NT2/D1 (cell line): ENCODE measurements around the gene COA1.
"Not testable (repeated sequence)": the region's sequence is repeated elsewhere in the genome, so short reads cannot be mapped to it uniquely, and the experiment has no call there.

Experiments used
- DNase-seq: peaks from one replicate; pipeline ENCODE4 v3.0.0-alpha.2; 2011; ENCODE audit warnings: low read depth, low spot score
- H3K27me3 ChIP-seq: 2 replicates; pipeline ENCODE4 v1.6.0; 2011; ENCODE audit warnings: mild to moderate bottlenecking; ENCODE audit not compliant: insufficient read length, insufficient read depth
- H3K36me3 ChIP-seq: 2 replicates; pipeline ENCODE4 v1.6.1; 2011; ENCODE audit warnings: mild to moderate bottlenecking, low read length, mixed read lengths; ENCODE audit not compliant: insufficient read depth, insufficient read length
- H3K4me1 ChIP-seq: 2 replicates; pipeline ENCODE4 v1.5.1; 2011; ENCODE audit not compliant: insufficient read depth, insufficient read length
- H3K4me3 ChIP-seq: 2 replicates; pipeline ENCODE4 v1.5.1; 2011; ENCODE audit warnings: low read depth; ENCODE audit not compliant: insufficient read length
- H3K9ac ChIP-seq: 2 replicates; pipeline ENCODE4 v1.6.0; 2011; ENCODE audit warnings: low read depth; ENCODE audit not compliant: insufficient read length
- H3K9me3 ChIP-seq: 2 replicates; pipeline ENCODE4 v1.5.1; 2011; ENCODE audit warnings: mild to moderate bottlenecking, low read length; ENCODE audit not compliant: insufficient read depth
- SUZ12 ChIP-seq: IDR thresholded peaks from 2 replicates; pipeline ENCODE4 v1.6.1; 2011; ENCODE audit not compliant: insufficient read length, insufficient read depth; ENCODE audit errors: extremely low read depth
- YY1 ChIP-seq: IDR thresholded peaks from 2 replicates; pipeline ENCODE4 v1.6.1; 2011; ENCODE audit not compliant: insufficient read length, insufficient read depth
- ZNF274 ChIP-seq: IDR thresholded peaks from 2 replicates; pipeline ENCODE4 v1.6.1; 2011; ENCODE audit warnings: mild to moderate bottlenecking, low read depth, low read length

COA1 gene

DNA sequence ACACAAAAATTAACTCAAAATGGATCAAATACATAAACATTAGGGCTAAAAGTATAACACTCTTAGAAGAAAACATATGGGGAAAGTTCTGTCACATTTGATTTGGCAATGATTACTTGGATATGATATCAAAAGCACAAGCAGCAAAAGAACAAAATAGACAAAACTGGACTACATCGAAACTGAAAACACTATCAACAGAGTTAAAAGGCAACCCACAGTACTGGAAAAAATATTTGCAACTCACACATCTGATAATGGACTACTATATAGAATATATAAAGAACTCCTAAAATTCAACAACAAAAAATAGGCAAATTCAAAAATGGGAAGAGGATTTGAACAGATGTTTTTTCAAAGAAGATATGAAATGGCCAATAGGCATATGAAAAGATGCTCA, 51.0 kb downstream of the COA1 start:
- no peaks in the 10 kb centered on the region for H3K27me3 ChIP-seq
- no peak overlapping the region for H3K9ac ChIP-seq
- H3K4me3 ChIP-seq, result no peak overlapping the region
- H3K4me1 ChIP-seq, result no peaks in the 10 kb centered on the region
- no peaks in the 10 kb centered on the region for H3K36me3 ChIP-seq
- no peaks in the 10 kb centered on the region for H3K9me3 ChIP-seq
- no peak for DNase-seq
- TF ChIP-seq SUZ12 (no peak), ZNF274 (no peak), YY1 (no peak)

DNA sequence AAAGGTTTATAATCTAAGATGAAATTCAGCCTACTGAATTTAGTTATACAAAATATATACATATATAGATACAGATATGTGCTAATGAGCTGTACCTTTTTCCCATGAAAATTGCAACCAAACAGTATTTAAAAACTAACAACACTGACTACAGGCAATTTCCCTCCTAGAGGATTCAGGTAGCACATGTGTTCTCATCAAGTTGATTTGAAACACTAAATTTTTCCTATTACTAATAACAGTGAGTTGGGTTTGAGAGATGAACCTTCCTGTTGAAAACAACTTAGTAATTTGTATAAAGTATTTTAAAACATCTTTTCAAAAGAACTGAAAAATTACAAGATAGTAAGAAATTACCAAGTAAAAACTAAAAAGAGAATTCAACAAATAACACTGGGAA, 51.5 kb downstream of the COA1 start:
- no peaks in the 10 kb centered on the region for H3K4me1 ChIP-seq
- TF ChIP-seq SUZ12, result no peak
- TF ChIP-seq ZNF274, result no peak
- TF ChIP-seq YY1, result no peak
- H3K9me3 ChIP-seq, result no peaks in the 10 kb centered on the region
- DNase-seq, result no peak
- H3K27me3 ChIP-seq, result no peaks in the 10 kb centered on the region
- no peak overlapping the region for H3K9ac ChIP-seq
- H3K4me3 ChIP-seq, result no peak overlapping the region
- no peaks in the 10 kb centered on the region for H3K36me3 ChIP-seq

DNA sequence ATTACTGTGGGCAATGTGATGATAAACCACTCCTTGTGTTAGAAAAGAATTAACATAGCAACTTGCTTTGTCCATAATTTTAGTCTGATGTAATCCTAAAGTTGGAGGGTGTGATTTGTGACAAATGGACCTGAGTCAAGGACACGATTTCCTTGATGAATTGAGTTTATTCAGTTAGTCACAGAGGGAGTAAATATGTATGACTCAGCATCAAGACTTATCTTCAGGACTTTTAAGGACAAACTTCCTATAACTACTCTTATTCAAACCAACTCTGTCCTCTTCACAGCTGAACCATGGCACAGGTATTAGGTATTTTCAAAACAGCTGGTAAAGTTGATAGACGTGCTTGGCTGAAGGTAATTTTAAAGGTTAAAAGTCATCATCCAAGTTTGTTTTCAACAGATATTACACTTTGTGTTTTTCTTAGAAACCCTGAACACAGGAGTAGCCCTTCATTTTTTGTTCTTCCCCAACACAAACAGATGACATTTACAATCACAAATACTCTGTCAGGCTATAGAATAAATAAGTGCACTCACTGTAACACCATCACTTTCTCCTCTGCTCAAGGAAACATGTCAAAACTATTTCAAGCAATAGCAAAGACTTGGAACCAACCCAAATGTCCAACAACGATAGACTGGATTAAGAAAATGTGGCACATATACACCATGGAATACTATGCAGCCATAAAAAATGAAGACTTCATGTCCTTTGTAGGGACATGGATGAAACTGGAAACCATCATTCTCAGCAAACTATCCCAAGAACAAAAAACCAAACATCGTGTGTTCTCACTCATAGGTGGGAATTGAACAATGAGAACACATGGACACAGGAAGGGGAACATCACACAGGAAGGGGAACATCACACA, 54.5 kb downstream of the COA1 start:
- no peaks in the 10 kb centered on the region for H3K36me3 ChIP-seq
- no peaks in the 10 kb centered on the region for H3K27me3 ChIP-seq
- no peak for DNase-seq
- 0 out of 2 replicates have a peak, but pooled peaks cover 3% of the 10 kb centered on the region for H3K9me3 ChIP-seq
- H3K4me3 ChIP-seq, result no peak overlapping the region
- TF ChIP-seq YY1 (no peak), ZNF274 (no peak), SUZ12 (no peak)
- H3K4me1 ChIP-seq, result no peaks in the 10 kb centered on the region
- no peak overlapping the region for H3K9ac ChIP-seq

- not testable (repeated sequence) for H3K36me3 ChIP-seq, H3K4me1 ChIP-seq, H3K9me3 ChIP-seq, H3K27me3 ChIP-seq, H3K4me3 ChIP-seq, H3K9ac ChIP-seq, DNase-seq
Observed at GRCh38 chr7:43673243-43673976, 55.9 kb downstream of the COA1 start.

DNA sequence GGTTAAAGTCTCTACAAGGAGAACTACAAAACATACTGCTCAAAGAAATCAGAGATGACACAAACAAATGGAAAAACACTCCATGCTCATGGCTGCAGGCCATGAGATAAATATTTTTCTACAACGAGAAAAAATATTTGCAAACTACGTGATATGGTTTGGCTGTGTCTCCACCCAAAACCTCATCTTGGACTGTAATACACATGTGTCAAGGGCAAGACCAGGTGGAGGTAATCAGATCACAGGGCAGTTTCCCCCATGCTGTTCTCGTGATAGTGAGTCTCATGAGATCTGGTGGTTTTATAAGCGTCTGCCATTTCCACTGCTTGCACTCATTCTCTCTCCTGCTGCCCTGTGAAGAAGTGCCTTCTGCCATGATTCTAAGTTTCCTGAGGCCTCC, 57.8 kb downstream of the COA1 start:
- Histone ChIP-seq H3K4me3 (no peak overlapping the region), H3K4me1 (no peaks in the 10 kb centered on the region), H3K9me3 (peaks cover 18% of the 10 kb centered on the region; the same call in 1 of the 2 replicates), H3K9ac (no peak overlapping the region), H3K36me3 (no peaks in the 10 kb centered on the region), H3K27me3 (no peaks in the 10 kb centered on the region)
- TF ChIP-seq YY1 (no peak), SUZ12 (no peak), ZNF274 (no peak)
- no peak for DNase-seq

DNA sequence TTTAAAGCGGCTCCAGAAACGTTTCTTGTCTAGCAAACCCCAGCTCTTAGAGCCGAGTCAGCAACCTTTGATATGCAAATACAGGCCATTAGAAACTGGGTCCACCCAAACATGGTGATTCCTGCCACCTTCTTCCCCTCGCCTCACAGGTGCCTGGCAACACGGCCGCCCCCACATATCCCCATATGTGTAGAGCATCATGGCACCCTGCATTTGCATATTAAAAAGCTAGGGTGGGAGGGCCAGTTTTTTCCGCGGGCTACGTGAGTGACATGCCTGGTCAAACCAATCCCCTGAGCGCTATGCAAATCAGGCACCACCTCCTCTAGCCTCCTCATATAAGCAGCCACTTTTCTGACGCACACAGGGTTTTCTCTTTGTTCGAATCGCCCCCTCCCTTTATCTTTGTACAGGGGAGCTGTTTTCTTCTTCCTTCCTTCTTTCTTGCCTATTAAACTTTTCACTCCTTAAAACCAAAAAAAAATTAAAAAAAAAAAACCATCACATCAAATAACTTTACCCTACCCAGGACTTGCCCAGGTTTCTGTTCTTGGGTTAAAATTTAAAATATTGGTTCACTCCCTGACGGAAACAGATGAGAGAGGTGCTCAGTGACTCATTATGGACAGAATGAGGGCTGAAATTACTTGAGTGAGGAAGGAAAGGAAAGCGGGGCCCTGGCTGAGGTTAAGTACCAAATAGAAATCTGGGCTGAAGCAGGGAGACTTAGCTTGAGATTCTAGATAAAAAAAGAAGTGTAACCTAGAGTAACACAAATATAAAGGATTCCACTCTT, 59.8 kb downstream of the COA1 start:
- no peaks in the 10 kb centered on the region for H3K27me3 ChIP-seq
- no peak overlapping the region for H3K4me3 ChIP-seq
- no peaks in the 10 kb centered on the region for H3K36me3 ChIP-seq
- H3K9me3 ChIP-seq, result peaks cover 20% of the 10 kb centered on the region; the same call in 1 of the 2 replicates
- H3K4me1 ChIP-seq, result no peaks in the 10 kb centered on the region
- TF ChIP-seq SUZ12, result no peak
- DNase-seq, result peak; percentile 81
- no peak overlapping the region for H3K9ac ChIP-seq

DNA sequence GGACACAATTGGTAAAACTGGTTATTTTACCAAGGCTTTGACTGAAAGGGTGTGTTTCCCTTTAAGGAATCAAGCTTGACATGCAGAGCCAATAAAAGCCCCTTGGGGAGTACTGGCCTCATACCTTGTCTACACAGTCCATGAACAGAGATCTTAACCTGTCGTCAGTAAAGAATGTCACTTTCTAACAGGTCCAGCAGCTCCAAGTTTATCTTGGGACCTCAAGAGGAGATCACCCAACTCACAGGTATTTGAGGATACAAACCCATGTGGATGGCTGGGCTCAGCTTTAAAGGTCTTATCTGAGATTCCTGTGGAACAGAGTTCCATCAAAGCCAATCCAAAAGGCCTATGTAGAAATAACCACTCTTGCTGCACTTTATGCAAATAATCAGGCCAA, 61.3 kb downstream of the COA1 start:
- Histone ChIP-seq H3K4me1 (no peaks in the 10 kb centered on the region), H3K9ac (no peak overlapping the region), H3K4me3 (no peak overlapping the region), H3K36me3 (peaks cover 2% of the 10 kb centered on the region), H3K27me3 (no peaks in the 10 kb centered on the region), H3K9me3 (peaks cover 20% of the 10 kb centered on the region; the same call in 1 of the 2 replicates)
- TF ChIP-seq SUZ12 (no peak), ZNF274 (no peak), YY1 (no peak)
- no peak for DNase-seq
